Measurements from ENCODE around the gene PEX11A.

Gene PEX11A

GRCh38 chr15:89674526-89674925 lies 16.0 kb downstream of the PEX11A start:
- no peak for DNase-seq

GRCh38 chr15:89673165-89673512 lies 17.4 kb downstream of the PEX11A start:
- no peak for DNase-seq

GRCh38 chr15:89672221-89673164 lies 18.1 kb downstream of the PEX11A start:
- no peak for DNase-seq

GRCh38 chr15:89671687-89672086 lies 18.9 kb downstream of the PEX11A start:
- no peak for DNase-seq

DNA sequence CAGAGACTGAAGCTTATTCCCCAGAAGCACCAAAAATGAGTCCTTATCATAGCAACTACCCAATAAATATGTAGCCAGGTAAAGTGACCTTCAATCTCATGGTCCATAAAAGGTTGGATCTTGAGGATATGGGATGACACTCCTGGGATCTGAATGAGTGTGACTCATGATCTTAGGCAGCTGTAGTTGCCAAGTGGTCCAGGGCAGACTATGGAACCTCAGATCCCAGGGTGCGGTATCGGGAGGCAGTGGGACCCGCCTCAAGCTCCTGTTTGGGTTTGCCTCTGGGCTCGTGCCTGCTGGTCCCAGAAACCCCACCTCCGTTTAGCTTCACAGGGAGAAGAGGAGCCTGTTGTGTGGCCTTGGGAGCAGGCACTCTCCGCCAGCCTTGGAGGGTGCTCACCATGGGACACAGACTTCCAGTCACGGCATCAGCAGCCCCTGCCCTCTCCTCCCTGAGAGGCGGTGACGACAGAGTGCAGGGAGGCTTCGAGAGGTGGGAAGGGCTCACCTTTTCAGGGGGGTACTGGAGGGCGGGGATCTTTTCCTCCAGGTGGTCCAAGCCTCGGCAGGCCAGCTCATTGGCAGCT lies 19.5 kb downstream of the PEX11A start:
- DNase-seq, result no peak

- no peak for DNase-seq
Observed at GRCh38 chr15:89669941-89670340, 20.6 kb downstream of the PEX11A start.

GRCh38 chr15:89669309-89669865 lies 21.2 kb downstream of the PEX11A start:
- DNase-seq, result no peak

DNA sequence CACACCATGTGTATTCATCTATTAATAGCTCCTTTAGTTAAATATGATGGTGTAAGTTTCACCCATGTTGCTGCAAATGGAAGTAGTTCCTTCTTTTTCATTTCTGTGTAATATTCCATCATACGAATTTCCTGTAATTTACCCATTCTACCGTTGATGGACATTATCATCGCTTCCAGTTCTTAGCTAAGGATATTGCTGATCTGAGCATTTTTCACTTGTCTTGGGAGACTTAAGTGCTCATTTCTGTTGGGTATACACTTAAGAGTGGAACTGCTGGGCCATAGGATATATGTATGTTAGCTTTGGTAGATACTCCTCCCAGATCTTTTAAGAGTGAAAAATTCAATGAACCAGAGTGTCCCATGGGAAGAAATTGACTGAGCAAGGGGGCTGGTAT lies 22.4 kb downstream of the PEX11A start:
- no peak for DNase-seq

DNA sequence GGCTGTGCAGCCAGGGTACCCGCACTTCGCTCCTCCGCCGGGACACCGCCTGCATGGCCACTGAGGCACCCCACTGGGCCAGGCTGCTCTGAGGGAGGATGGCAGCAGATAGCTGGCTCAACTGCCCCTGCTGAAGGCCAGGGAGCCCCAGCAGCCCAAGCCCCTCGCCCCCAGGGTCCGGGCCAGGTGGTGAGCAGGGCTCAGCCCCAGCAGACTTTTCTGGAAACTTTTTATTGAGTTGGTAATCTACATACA lies 22.9 kb downstream of the PEX11A start:
- DNase-seq, result no peak

- no peak for DNase-seq
Observed at GRCh38 chr15:89666858-89667705, 23.5 kb downstream of the PEX11A start.

DNA sequence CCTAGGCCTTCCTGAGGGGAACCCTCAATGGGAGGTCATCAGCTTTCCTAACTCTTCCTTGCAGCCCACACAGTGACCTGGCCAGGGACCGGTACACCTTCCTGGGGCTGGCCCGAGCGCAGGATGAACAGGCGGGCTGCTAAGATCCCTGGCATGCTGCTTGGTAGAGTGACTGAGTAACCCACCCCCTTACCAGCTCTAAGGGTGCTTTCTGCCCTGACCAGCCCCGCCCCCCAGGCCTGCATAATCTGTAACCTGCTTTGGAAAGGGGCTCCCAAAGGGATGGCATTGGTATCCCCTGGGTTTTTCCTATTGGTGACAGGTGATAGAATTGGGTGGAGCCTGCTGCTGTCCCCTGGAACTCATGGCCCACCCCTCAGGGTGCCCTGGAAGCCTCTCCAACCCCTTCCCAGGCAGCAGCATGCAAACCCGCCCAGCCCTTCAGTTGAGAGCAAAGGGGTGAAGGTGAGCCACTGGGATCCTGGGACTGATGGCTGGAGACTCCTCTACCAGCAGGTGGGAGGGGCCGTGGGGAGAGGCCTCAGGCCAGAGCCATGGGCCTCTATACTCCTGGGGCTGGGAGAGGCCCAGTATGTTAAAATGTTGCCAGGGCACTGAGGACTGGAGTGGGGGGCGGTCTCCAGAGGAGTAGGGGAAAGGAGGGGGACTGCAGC lies 24.2 kb downstream of the PEX11A start:
- DNase-seq, result no peak

DNA sequence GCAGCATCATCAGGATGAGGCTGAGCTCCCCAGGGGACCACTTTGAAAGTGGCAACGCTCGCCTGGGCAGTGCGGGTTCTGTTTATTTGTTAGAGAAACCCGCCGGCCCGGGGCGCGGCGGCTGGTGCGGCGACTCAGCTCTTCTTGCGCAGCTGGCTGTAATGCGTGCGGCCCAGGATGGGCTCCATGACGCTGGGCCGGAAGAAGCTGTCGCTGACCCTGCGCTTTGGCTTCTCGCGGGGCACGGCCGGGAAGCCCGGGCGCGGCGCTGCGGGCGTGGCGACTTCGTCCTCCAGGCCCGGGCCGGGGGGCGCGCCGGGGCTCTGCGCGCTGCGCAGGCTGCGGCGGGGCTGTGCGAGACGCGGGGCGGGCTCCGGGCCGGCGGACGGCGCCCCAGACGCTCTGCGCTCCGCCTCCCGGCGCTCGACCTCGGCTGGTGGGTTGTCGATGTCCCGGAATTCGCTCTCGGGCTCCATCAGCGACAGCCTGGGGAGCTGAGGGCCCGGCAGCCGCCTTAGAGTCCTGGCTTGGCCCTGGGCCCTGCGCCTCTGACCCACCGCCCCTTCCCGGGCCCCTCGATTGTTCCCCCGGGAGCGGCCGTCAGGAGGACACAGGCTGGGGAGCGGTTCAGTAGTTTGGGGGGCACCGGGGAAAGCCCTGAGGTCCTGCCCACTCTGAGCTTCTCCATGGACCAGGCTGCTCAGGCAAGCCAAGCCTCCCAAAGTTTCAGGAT lies 24.9 kb downstream of the PEX11A start:
- DNase-seq, result peak; percentile 11

GRCh38 chr15:89664441-89665350 lies 25.9 kb downstream of the PEX11A start:
- DNase-seq, result no peak

GRCh38 chr15:89662893-89663626 lies 27.5 kb downstream of the PEX11A start:
- DNase-seq, result no peak

DNA sequence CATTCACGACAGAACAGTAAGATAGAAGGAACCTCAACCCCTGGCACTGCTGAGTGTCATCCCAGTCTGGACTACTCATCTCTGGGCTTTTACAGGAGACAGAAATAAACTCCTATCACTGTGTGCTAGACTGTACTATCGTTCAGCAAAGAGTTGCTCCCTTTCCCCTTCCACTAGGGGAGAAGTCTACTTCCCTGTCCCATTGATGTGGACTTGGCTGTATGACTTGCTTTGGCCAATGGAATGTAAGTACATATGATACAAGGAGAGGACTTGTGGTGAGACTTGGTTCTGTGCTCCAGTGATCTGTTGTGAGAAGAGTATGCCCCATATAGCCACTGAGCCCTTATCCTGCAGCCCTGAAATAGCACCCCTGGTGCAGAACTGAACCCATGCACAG lies 30.0 kb downstream of the PEX11A start:
- no peak for DNase-seq

DNA sequence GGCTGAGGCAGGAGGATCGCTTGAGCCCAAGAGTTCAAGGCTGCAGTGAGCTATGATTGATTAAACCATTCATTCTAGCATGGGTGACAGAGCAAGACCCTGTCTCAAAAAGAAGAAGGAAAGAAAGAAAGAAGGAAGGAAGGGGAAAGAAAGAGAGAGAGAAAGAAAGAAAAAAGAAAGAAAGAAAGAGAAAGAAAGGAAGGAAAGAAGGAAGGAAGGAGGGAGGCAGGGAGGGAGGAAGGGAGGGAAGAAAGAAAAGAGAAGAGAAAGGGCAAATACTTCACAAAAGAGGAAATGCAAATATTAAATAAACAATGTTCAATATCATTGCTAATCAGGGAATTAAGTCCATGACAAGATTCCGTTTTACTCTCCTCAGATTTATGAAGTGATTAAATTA lies 31.3 kb downstream of the PEX11A start:
- DNase-seq, result no peak

DNA sequence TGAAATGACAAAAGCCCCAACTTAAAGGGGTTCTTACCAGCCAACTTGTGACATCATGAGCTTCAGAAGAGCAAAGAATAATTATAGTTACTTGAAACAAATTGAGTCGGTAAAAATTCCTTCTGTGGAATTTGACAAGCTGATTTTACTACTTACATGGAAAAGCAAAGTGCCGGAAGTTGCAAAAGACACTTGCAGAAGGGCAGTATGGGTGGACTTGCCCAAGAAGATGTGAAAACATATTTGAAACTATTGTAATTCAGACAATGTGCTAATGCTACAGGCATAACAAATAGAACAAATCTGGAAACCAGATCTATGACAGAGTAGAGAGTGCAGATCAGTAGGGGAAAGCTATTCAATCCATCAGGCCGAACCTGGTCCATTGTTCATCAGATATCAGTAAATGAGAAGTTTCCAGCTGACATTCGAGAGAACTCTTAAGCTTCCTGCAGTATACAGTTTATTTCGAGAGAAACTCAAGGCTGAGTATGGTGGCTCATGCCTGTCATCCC lies 32.8 kb downstream of the PEX11A start:
- DNase-seq, result no peak

DNA sequence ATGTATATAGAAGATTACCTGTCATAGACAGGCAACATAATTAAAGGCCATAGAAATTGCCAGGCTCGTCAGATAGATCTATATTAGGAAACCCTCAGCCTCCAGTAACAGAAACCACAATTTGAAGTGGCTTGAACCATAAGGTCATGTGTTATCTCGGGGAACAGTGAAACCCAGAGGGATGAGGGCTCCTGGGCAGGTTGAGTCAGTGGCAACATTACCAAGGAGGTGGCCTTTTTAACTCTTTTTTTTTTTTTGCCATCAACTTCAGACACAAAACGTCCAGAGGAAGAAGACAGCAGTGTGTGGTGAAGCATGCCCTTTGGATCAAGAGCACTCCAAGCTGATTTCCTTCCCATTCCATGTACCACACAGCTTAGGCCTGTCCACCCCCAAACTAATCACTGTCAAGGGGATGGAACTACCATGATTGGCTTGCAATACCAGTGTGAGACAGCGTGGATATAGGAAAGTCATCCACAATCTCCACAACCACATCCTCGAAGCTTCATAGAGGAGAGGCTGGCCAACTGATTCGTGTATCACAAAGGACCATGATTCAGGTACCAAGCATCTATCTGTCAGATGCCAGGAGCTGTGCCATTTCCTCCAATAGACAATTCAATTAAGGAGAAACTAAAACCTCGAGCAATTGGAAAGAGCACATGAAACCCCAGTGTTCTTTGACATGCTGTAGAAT lies 34.3 kb downstream of the PEX11A start:
- DNase-seq, result no peak
